Measurements from ENCODE around the gene ATF7IP2. TPM values are rescaled to one million over a fixed set of nuclear protein-coding genes. Genes with fewer than 3 reads are reported as not detected.
"Not testable (repeated sequence)": the region's sequence is repeated elsewhere in the genome, so short reads cannot be mapped to it uniquely, and the experiment has no call there.

Gene ATF7IP2
- total RNA-seq, 3 donors from 2014 or later: 8.5 to 10.4 (median 9.4) TPM

DNA sequence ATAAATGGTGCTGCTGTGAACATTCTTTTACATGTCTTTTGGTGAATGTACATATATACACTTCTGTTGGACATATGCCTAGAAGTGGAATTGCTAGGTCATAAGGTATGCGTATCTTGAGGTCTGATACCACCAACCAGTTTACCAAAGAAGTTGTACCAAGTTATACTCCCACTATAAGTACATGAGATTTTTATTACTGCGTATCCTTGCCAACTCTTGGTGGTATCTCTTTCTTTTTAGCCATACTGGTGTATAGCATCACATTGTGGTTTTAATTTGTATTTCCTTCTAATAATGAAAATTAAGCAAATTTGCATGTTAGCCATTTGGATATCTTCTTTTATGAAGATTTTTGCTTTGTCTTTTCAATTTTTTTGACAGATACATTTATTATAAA is 80.5 kb downstream of the ATF7IP2 start:
- Histone ChIP-seq H3K4me3 (no peak overlapping the region), H3K36me3 (no peaks in the 10 kb centered on the region), H3K9me3 (no peaks in the 10 kb centered on the region), H3K27me3 (no peaks in the 10 kb centered on the region), H3K27ac (no peak overlapping the region), H3K4me1 (no peaks in the 10 kb centered on the region)
- intact Hi-C loops (cut with DNase I; ENCODE audit: low total_unique reads): no loop called here
- DNase-seq (ENCODE audit: low spot score in 2 of 2): no peak
- TF ChIP-seq CTCF (IDR thresholded peaks at IDR 0.05) (no peak), POLR2AphosphoS5 (IDR thresholded peaks at IDR 0.05) (no peak), POLR2A (IDR thresholded peaks at IDR 0.05) (no peak)

DNA sequence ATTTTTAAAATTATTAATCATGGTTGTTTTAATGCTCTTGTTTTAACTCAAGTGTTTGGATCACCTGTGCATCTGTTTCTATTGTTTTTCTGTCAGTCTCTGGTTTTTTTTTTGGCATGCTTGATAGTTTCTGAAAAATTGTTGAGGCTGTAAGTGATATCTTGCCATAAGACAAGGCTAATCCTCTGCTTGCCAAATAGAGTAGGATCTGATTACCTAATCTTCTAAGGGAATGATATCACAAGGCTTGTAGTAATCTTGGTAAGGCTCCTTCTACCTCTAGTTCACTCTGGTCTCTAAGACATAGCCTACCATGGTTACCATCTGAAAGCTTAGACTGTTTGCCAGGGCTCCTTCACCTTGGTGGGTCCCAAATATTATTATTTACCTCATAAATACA is 81.0 kb downstream of the ATF7IP2 start:
- no peak overlapping the region for H3K27ac ChIP-seq
- no peaks in the 10 kb centered on the region for H3K9me3 ChIP-seq
- no peaks in the 10 kb centered on the region for H3K27me3 ChIP-seq
- no peaks in the 10 kb centered on the region for H3K36me3 ChIP-seq
- no peaks in the 10 kb centered on the region for H3K4me1 ChIP-seq
- no peak for DNase-seq (ENCODE audit: low spot score in 2 of 2)
- TF ChIP-seq POLR2A (IDR thresholded peaks at IDR 0.05) (no peak), POLR2AphosphoS5 (IDR thresholded peaks at IDR 0.05) (no peak), CTCF (IDR thresholded peaks at IDR 0.05) (no peak)
- no peak overlapping the region for H3K4me3 ChIP-seq
- intact Hi-C loops (cut with DNase I; ENCODE audit: low total_unique reads): no loop called here

DNA sequence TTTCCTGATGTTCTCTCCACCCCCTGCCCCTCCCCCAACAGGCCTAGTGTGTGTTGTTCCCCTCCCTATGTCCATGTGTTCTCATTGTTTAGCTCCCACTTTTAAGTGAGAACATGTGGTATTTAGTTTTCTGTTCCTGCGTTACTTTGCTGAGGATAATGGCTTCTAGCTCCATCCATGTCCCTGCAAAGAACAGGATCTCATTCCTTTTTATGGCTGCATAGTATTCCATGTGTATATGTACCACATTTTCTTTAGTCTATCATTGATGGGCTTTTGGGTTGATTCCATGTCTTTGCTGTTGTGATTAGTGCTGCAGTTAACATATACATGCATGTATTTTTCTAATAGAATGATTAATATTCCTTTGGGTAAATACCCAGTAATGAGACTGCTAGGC is 90.8 kb downstream of the ATF7IP2 start:
- H3K36me3 ChIP-seq; H3K4me1 ChIP-seq; H3K9me3 ChIP-seq; intact Hi-C loops (cut with DNase I; ENCODE audit: low total_unique reads); H3K27me3 ChIP-seq; H3K27ac ChIP-seq; DNase-seq (ENCODE audit: low spot score in 2 of 2); H3K4me3 ChIP-seq: not testable (repeated sequence)

DNA sequence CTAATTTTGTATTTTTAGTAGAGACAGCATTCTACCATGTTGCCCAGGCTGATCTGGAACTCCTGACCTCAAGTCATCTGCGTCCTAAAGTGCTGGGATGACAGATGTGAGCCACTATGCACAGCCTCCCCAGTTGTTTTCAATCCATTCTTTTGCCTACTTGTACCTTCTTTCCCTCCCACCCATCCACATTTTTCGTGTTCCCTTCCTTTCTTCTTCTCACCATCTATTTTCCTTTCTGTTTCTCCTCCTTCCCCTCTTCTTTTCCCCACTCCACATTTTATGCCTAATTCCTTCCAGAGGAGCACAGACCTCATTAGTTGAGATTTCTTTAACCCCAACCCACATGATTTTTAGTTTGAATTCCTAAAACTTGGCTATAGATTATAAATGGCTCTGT is 94.3 kb downstream of the ATF7IP2 start:
- Histone ChIP-seq H3K4me3 (no peak overlapping the region), H3K27ac (no peak overlapping the region), H3K36me3 (no peaks in the 10 kb centered on the region), H3K4me1 (no peaks in the 10 kb centered on the region), H3K27me3 (no peaks in the 10 kb centered on the region), H3K9me3 (no peaks in the 10 kb centered on the region)
- no peak for DNase-seq (ENCODE audit: low spot score in 2 of 2)
- TF ChIP-seq CTCF (IDR thresholded peaks at IDR 0.05): no peak
- TF ChIP-seq POLR2A (IDR thresholded peaks at IDR 0.05): no peak
- no peak for TF ChIP-seq POLR2AphosphoS5 (IDR thresholded peaks at IDR 0.05)
- intact Hi-C loops (cut with DNase I; ENCODE audit: low total_unique reads): no loop called here

GRCh38 chr16:10485159-10485558 is 99.3 kb downstream of the ATF7IP2 start:
- intact Hi-C loops (cut with DNase I; ENCODE audit: low total_unique reads): loop anchor here (5.0 kb wide), 1 partner anchor 1183 kb away; no protein-coding TSS in a partner anchor
- TF ChIP-seq CTCF (IDR thresholded peaks at IDR 0.05) (no peak), POLR2AphosphoS5 (IDR thresholded peaks at IDR 0.05) (no peak), POLR2A (IDR thresholded peaks at IDR 0.05) (no peak)
- Histone ChIP-seq H3K27me3 (no peaks in the 10 kb centered on the region), H3K4me1 (no peaks in the 10 kb centered on the region), H3K9me3 (no peaks in the 10 kb centered on the region), H3K27ac (no peak overlapping the region), H3K4me3 (no peak overlapping the region), H3K36me3 (no peaks in the 10 kb centered on the region)
- DNase-seq (ENCODE audit: low spot score in 2 of 2): no peak

All from breast epithelium (tissue), 4 donors.